Erythroblast (primary cell): Measurements from ENCODE around the gene P2RY6.
"Not testable (repeated sequence)": the region's sequence is repeated elsewhere in the genome, so short reads cannot be mapped to it uniquely, and the experiment has no call there.

Experiments
- DNase-seq, 2 experiments: peaks; one replicate each; lab custom pipeline; 2025; lab: John Stamatoyannopoulos, UW
- GATA1 ChIP-seq: IDR thresholded peaks from 2 replicates; pipeline ENCODE4 v1.6.1; 2011; ENCODE audit warnings: low read depth, mild to moderate bottlenecking, control low read depth, low read length, moderate library complexity
- POLR2A ChIP-seq: IDR thresholded peaks from 2 replicates; pipeline ENCODE4 v1.6.1; 2011; ENCODE audit warnings: mild to moderate bottlenecking, low read length

P2RY6 gene

DNA sequence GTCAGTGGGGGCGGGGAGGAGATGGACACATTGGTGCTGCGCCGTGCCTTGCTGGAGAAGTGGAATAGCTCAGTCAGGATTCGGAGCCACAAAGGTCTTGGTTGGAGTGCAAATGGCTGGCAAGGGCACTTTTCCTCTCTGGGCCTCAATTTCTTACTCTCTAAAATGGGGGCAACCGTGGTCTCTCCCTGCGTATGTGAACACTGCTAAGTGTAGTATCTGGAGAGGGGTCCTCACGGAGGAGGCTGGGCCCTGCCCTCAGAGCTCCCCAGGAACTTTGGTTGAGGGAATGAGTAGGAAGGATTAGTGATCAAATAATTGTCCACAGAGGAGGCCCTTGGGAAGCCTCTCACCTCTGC lies 521 bp downstream of the P2RY6 start:
- TF ChIP-seq POLR2A = no peak
- TF ChIP-seq GATA1 = no peak
- no peak for DNase-seq

DNA sequence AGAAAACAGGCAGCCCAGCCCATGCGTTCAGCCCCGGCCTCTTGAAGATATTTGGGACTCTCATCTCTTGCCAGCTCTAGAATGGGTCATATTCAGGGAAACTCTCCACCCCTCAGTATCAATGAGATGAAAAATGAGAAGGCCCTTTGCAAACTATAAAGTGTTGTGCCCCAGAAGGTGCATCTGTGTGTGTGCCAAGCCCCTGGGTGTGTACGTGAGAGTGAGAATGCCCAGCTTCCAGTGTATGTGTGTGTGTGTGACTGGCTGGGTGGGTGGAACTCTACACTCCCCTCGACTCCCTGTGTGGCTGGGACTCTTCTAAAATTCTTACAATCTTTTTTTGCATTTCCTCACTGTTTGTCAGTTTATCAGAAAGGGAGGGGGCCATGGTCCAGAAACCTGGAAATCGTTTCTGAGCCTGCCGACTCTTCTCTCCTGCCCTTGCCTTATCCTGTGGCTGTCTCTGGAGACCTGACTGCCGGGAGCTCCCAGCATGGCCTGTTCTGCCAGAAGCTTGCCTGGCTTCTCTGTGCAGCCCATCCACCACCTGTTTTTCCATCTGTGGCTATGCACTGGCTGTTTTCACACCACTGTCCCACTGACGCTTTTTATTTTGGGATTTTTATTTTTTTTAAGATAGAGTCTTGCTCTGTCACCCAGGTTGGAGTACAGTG lies 1.2 kb downstream of the P2RY6 start:
- DNase-seq = no peak
- TF ChIP-seq POLR2A (no peak), GATA1 (no peak)

DNA sequence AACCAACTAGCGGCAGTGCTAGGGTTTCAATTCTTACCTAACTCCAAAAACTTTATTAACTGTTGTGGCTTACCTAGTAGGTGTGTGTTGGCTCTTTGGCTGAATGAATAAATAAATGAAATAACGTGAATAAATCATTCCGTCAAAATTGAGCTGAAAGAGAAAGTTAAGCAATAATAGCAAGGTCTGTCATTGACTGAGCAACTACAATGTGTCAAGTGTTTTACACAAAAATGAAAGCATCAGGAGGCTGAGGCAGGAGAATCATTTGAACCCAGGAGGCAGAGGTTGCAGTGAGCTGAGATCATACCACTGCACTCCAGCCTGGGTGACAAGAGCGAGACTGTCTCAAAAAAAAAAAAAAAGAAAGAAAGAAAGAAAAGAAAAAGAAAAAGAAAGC lies 2.1 kb downstream of the P2RY6 start:
- not testable (repeated sequence) for DNase-seq

DNA sequence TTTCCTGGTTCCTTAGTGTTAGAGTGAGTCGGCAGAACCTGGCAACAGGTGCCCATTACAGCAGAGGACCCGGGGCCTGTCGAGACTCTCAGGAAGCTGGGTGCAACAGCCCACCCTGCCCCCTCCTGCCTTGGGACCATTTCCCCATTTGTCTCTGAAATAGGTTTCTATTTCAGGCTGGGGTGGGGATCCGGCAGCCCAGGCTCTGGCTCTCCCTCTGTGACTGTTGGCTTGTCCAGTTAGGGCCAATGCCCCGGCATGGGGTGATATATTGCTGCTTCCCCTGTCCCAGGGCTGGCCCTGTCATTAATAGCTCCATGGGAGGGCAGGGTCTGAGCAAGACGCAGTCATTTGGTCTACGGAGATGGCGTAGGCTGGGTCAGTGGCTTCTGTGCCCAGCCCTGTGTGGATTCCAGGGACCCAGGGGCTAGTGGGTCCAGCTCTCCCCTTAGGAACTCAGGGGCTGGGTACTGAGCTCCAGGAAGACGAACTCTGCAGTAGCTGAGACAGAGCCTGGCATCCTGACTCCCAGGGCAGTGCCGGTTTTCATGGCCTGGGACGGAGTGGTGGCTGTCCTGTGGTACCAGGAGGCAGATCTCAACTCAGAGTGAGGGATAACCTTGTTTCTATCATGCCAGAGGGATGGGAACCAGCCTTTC lies 2.7 kb downstream of the P2RY6 start:
- DNase-seq = no peak
- TF ChIP-seq POLR2A (no peak), GATA1 (no peak)

DNA sequence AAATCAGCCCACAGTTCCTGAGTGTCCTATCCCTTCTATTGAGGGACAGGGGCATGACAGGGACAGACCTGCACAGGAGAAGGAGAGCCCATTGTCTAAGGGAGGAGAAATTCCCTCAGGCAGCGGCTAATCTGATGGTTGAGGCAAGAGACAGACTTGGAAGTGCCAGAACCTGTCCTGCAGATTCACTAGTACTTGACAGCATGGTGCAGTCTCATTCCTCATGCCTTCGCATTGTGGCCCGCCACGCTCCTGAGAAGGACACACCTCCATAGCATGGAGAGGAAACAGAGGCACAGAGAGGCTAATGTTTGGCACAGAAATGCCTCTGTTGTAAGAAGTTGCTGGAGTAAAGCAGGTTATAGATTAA lies 3.2 kb downstream of the P2RY6 start:
- TF ChIP-seq GATA1 = no peak
- no peak for TF ChIP-seq POLR2A
- DNase-seq = no peak

DNA sequence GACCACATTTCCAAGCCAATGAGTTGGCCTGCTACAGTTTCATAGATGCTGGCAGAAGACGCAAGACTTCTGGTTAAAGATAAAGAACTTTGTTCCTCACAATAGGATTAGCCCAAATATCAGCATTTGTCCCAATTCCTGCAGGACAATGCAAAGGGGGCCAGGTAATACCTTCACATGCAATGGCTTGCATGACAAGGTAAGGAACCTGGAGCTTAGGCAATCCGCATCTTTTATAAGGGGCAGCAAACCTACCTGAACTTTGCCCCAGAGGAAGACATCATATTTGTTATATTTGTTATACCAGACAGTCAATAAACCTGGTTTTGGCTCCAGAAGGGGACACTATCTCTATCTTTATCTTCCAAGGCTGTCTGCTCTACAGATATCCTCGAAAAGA lies 5.3 kb downstream of the P2RY6 start:
- TF ChIP-seq GATA1 (no peak), POLR2A (no peak)
- DNase-seq = no peak

DNA sequence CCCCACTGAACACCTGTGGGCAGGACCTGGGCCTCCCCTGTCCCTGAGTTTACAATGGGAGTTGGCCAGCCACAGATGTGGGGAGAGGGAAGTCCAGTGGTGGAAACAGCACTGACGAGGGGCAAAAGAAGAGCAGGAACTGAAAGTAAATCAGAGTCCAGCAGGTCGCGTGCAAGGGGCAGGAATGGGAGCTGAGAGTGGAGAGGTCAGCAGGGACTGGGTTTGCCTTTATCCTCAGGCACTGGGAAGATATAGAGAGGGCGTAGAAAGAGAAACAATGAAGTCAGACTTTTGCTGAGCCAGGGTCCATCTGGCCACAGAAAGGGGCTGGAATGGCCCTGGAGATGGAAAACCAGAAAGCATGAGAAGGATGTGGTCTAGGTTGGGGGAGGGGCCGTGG lies 8.5 kb downstream of the P2RY6 start:
- DNase-seq = no peak
- no peak for TF ChIP-seq POLR2A
- no peak for TF ChIP-seq GATA1

DNA sequence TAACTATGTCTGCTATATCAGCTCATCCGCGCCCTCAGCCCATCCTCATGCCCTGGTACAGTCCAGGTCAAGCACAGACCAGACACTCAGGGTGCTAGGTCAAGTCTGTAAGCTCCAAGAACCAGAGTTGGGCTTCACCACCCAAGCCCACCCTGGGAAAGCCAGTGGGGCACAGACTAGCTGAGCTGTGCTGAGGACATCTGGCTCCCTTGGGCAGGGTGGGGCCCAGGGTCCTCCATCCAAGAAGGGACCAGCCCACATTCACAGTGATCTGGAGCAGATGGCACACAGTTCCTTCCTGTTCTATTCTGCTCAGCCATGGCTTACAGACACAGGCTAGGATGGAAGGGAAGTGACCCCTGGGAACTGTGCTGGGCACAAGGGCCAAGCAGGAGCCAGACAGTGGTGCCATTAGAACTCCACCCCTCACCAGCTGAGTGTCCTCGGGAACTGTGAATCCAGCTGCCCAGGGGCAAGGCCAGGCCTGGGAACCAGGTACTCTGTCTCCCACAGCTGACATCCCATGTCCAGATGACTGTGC lies 9.1 kb downstream of the P2RY6 start:
- no peak for DNase-seq
- no peak for TF ChIP-seq POLR2A
- no peak for TF ChIP-seq GATA1

DNA sequence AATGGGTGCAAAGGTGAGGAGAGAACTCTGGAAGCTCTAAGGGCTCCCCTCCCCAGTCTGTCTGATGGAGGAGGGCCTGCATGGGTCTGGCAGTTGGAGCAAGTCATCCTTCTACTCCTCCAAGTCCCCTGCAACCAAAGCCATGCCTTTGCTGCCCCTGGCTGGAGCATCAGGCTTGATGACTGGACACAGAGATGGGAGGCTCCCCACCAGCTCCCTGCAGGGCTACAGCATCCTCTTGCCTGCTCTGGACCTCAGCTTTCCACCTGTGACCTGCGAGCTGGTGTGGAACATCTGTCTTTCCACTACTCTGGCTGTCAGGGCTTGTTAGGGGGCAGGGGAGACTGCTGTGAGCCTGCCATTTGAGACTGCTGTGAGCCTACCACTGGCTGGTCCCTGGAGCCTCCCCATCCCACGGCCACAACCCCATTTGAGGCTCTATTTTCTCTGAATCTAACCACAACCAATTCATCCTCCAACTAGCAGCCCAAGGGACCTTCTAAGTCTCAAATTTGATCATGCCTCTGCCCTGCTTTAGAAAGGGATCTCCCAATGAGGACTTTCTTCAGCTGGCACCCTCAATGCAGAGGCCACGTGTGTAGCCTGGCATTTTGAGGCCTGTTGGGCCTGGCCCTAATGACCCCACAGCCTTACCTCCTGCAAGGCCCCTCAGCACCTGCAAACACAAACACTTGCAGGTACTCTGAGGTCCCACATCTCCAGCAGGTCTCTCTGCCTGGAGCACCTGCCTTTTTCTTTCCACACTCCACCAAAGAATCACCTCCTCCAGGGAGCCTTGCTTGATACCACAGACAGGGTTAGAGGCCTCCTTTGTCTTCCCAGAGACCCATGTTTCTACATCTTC lies 9.9 kb downstream of the P2RY6 start:
- TF ChIP-seq POLR2A = no peak
- TF ChIP-seq GATA1 = no peak
- DNase-seq = no peak

DNA sequence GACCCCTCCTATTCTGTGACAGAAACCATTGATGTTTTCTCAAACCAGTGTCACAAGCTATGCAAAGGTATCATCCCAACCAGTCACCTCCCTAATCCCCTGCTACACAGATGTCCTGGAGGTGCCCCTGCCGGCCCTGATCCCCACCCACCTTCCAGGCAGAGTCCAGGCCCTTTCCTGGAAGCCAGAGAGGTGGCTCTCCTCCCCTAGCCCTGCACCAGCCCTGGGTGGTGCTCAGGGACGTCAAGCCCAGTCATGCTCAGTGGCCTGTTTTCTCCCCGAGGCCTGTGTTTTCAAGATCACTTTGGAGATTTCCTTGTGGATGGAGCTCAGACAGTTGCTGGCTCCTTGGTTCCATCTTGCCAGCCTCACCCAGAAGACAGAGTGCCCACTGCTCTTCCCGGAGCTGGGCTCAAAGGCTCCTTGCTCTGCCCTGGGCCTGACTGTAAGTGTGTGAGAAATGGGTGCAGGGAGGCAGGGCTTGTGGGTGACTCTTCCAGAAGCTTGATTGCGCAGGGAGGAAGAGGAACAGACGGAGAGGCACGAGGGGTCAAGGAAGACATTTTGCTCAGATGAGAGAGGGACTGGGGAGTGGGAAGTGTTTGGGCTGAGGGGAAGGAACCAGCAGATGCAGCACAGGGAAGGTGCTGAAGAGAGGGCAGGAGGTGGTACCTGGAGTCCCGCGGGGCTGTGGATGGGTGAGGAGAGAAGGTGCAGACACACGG lies 11.3 kb downstream of the P2RY6 start:
- no peak for DNase-seq
- TF ChIP-seq GATA1 (no peak), POLR2A (no peak)

DNA sequence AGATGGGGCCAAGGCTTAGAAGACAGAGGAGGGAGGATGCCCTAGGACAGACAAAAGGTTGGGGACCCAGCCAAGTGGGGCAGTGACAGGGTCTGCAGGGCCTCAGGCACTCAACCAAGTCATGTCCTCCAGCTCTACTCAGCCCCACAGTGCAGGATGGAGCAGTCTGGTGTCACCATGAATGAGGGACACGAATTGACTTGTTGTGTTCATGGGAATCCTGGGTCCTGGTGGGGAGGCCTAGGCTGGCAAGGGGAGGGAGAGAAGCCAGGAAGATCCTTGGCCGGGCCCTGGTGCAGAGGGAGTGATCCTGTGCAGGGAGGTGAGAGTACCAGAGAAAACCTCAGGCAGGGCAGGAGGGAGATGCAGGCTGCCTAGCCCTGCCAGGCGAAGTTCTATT lies 12.0 kb downstream of the P2RY6 start:
- TF ChIP-seq GATA1 = no peak

DNA sequence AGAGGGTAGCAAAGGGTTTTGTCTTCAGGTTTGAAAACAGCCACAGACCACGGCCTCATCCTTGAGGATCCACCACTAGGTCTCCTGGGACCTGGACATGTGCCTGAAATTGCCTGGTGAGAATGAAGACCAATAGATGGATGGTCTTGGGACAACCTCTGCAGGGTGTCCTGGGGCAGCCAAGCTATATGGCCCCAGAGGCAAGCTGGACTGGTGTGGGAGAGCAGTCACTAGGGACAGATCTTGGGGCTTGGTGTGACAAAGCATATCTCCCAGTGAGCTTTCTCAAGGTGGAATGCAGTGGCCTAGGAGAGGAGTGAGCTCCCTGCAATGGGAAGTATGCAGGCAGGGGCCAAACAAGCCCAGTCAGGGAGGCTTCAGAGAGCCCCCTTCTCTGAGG lies 13.6 kb downstream of the P2RY6 start:
- no peak for DNase-seq

More for the DNA sequence above, 12.0 kb downstream of the P2RY6 start:
- DNase-seq = no peak

DNA sequence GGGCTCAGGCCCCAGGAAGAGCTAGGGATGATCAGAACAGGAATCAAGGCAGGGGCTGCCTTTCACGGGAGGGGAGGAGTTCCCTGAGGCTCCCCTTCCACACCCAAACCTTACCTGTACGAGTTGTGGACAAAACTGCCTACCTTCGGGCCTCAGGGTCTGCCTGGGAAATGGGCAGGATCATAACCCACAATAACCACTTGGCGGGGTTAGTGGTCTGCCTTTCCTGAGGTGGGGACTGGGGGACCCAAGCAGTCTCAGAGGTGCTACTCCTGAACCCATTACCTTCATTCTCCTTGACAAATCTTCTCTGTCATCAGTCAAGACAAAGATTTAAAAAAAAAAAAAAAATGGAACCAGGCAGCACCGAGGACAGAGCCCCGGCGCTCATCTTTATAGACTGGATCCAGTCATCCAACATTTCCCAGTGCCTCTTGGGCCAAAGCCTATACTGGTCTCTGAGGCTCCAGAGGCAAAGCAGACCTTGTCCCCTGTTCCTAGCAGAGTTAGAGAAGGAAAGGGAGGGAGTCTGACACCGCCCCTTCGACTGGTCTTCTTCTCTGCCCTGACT lies 14.2 kb downstream of the P2RY6 start:
- DNase-seq = no peak
- no peak for TF ChIP-seq GATA1
- TF ChIP-seq POLR2A = no peak

More for the DNA sequence above, 13.6 kb downstream of the P2RY6 start:
- TF ChIP-seq GATA1 = no peak
- no peak for TF ChIP-seq POLR2A
